ENCODE measurements around the gene MAL.

Gene MAL

GRCh38 chr2:94996305-94997100 is 29.0 kb upstream of the MAL start:
- DNase-seq (ENCODE audit: low read depth): no peak

- DNase-seq (ENCODE audit: low read depth): no peak
These were observed 27.3 kb upstream of the MAL start for GRCh38 chr2:94997981-94998930.

DNA sequence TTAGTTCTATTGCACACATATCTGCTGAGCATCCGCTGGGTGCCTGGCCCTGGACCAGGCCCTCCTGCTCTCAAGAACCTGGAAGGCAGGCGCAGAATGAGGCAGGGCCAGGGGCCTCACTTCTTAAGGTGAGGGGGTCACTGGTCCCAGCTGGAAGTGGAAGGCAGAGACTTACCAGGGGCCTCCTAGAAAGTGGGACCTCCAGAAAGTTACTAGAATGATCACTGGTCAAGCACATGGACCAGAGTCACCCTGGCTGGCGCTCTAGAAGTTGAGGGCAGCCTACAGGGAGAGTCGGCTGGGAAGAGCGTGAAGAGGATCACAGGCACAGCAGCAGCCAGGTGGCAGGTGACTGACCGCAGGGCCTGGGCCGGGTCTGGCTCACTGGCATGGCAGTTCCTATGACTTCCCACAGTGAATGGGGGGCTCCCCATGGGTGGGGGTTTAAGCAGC is 26.1 kb upstream of the MAL start:
- DNase-seq (ENCODE audit: low read depth): no peak

DNA sequence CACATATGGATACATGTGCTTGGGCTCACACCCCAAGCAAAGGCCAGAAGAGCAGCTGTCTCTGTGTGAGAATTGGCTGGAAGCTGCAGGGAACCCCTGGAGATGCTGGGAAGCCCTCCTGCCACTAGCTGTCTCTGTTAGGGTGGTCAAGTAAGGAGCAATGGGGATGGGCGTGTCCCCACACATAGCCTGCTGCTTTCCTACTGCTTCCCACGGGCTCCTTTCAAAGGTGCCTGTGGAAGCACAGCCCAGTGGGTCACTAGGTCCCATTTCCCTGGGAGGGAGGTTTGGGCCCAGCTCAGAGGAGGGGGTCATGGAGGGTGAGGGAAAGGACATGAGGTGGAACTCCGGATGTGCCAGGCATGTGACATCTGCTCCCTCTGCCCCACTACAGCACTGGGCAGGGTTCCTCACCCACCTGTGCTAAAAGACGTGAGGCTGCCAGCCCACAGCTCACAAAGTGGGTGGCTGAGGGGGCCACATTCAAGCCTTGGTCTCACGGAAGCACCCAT is 24.4 kb upstream of the MAL start:
- DNase-seq (ENCODE audit: low read depth): no peak

- no peak for DNase-seq (ENCODE audit: low read depth)
These were observed 23.8 kb upstream of the MAL start for GRCh38 chr2:95001701-95002100.

- no peak for DNase-seq (ENCODE audit: low read depth)
These were observed 23.0 kb upstream of the MAL start for GRCh38 chr2:95002498-95002897.

DNA sequence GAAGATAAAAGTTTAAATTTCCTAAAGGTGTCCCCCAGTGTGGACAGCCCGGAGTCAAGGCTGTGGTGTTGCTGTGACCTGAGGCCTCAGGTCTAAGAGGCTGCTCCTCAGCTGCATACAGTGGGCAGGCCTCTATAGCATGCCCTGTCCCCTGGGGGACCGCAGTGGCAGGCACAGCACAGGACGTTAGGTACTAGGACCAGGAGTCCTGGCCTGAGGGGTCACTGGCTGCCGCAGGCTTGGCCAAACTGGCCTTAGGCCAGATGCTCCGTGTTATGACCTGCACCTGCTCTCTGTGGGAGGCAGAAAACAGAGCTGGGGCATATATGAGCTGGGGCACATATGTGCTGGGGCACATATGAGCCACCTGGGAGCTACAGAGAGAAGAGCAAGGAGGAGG is 21.2 kb upstream of the MAL start:
- no peak for DNase-seq (ENCODE audit: low read depth)

DNA sequence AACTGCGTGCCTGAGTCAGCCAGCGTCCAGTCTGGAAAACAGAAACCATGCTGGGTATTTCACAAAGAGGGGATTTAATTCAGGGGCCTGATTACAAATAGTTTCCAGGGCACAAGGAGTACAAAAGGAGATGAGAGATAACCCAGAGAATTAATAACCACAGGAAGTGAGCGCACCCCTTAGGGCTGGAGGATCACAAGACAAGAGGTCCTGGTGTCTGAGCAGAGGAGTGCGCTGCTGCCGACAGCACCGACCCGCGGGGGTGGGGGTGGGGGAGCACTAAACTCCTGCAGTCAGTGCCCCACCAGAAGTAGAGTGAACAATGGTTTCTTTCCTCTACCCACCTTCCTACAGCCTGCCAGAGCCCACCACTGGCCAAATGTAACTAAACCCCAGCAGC is 20.8 kb upstream of the MAL start:
- DNase-seq (ENCODE audit: low read depth): no peak

- no peak for DNase-seq (ENCODE audit: low read depth)
These were observed 19.8 kb upstream of the MAL start for GRCh38 chr2:95005726-95006125.

GRCh38 chr2:95006588-95006987 is 18.9 kb upstream of the MAL start:
- no peak for DNase-seq (ENCODE audit: low read depth)

- DNase-seq (ENCODE audit: low read depth): no peak
These were observed 18.4 kb upstream of the MAL start for GRCh38 chr2:95007031-95007609.

DNA sequence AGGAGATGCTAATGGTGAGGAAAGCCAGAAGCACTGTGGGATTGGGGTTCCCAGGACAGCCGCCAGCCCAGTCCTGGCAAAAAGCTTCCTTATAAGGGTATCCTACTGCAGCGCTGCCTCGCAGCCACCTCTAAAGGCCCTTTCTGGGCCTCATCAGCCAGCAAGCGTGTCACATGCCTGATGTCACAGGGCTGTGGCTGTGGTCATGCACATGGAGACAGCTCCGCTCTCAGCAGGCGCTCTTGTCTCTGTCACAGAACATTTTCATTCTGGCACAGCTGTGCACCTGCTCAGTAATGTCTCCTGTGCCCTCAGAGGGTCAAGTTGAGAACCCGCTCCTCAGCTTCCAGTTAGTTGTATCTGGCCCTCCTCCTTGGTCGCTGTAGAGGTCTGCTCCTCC is 17.7 kb upstream of the MAL start:
- DNase-seq (ENCODE audit: low read depth): no peak

- DNase-seq (ENCODE audit: low read depth): no peak
These were observed 17.2 kb upstream of the MAL start for GRCh38 chr2:95008306-95008705.

- DNase-seq (ENCODE audit: low read depth): no peak
These were observed 16.5 kb upstream of the MAL start for GRCh38 chr2:95008996-95009395.

- DNase-seq (ENCODE audit: low read depth): no peak
These were observed 16.1 kb upstream of the MAL start for GRCh38 chr2:95009412-95009811.

GRCh38 chr2:95010126-95010525 is 15.4 kb upstream of the MAL start:
- no peak for DNase-seq (ENCODE audit: low read depth)

DNA sequence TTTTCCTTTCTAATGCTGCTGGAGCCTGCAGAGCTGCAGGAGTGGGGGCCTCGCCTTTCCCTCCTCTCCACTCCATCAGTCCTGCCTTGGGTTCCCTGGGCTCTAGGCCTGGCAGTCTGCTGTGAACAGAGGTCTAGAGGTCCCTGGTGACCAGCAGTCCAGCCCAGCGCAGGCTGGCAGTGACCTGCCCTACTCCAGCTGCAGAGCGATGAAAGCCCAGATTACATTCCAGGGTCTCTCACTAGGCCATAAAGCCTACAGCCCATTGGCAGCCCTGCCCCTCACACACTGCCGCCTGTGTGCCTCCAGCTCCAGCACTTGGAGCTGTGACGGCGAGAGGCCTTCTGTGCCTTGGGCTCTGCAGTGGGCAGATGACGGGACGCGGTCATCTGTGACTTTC is 14.8 kb upstream of the MAL start:
- DNase-seq (ENCODE audit: low read depth): no peak

- no peak for DNase-seq (ENCODE audit: low read depth)
These were observed 12.5 kb upstream of the MAL start for GRCh38 chr2:95012881-95013550.

DNA sequence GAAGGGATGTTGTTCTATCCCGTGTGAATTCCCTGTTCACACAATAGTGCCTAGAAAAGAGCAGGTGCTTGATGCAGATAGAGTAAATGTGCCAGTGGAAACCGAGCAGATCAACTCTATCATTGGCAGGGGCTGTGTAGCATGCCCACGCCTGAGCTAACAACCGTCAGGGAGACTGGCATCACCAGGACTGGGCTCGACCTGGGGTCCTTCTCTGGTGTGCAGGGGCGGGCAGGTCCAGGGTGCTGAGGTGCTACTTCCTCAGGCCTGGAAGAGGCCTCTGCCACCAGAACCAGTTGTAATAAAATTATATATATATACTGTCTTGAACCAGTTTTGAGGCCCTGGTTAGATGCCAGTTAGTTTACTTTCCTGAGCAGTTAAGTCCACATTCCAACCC is 11.8 kb upstream of the MAL start:
- no peak for DNase-seq (ENCODE audit: low read depth)

GRCh38 chr2:95014126-95014708 is 11.3 kb upstream of the MAL start:
- no peak for DNase-seq (ENCODE audit: low read depth)

GRCh38 chr2:95015261-95015912 is 10.1 kb upstream of the MAL start:
- no peak for DNase-seq (ENCODE audit: low read depth)

Measured in stimulated activated CD8-positive, alpha-beta memory T cell treated with anti-CD3 and anti-CD28 coated beads, Interleukin-12 subunit alpha, Interleukin-12 subunit beta, amount 100 ng/mL, for 1 hour (primary cell).